ENCODE data around the gene PYGO2. TPM values are rescaled to one million over a fixed set of nuclear protein-coding genes. Genes with fewer than 3 reads are reported as not detected.
A peak's percentile ranks its signal among the peaks of the same experiment; 100 is the strongest.

Gene PYGO2
- total and polyA plus RNA-seq, 12 donors, result 26.2 to 61.1 (median 38.7) TPM

DNA sequence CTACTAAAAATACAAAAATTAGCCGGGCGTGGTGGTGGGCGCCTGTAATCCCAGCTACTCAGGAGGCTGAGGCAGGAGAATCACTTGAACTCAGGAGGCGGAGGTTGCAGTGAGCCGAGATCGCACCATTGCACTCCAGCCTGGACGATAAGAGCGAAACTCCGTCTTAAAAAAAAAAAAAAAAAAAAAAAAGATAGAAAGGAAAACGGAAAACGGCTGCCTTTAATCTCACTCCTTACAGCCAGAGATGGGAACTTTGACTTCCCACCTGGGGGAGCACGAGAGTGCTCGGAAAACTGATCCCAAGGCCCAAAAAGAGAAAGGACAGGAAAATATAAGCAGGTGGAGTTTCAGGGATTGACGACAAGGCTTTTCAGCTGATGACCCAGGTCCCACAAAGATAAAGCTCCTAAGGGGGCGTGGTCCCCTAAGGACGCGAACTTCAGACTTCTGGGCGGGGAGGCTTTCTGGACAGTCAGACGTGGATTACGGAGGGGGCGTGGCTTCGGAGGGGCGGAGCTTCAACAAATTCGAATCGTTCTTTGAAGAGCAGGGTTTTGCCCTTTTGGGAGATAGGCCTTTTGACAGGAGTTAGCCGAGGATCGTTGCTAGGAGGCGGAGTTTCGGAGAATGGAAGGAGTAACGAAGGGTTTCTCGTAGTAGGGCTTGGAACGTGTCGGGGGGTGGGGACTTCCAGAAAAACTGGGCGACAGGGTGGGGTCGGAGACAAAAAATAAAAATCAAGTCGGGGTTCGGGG, 11.9 kb upstream of the PYGO2 start:
- Histone ChIP-seq H3K9me3 (replicated peaks in 1 of 3) (no peaks in the 10 kb centered on the region), H3K27me3 (no peaks in the 10 kb centered on the region), H3K36me3 (replicated peaks in 1 of 2) (no peaks in the 10 kb centered on the region), H3K4me1 (replicated peaks in 1 of 2) (peaks cover 39 to 57% of the 10 kb centered on the region in 2 donors), H3K4me3 (peak overlapping the region in 3 of 4 donors; percentile 38 to 75 (median 48)), H3K27ac (peak overlapping the region; percentile 93 to 100 (median 99))
- TF ChIP-seq, protein P1, sequence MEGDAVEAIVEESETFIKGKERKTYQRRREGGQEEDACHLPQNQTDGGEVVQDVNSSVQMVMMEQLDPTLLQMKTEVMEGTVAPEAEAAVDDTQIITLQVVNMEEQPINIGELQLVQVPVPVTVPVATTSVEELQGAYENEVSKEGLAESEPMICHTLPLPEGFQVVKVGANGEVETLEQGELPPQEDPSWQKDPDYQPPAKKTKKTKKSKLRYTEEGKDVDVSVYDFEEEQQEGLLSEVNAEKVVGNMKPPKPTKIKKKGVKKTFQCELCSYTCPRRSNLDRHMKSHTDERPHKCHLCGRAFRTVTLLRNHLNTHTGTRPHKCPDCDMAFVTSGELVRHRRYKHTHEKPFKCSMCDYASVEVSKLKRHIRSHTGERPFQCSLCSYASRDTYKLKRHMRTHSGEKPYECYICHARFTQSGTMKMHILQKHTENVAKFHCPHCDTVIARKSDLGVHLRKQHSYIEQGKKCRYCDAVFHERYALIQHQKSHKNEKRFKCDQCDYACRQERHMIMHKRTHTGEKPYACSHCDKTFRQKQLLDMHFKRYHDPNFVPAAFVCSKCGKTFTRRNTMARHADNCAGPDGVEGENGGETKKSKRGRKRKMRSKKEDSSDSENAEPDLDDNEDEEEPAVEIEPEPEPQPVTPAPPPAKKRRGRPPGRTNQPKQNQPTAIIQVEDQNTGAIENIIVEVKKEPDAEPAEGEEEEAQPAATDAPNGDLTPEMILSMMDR (IDR thresholded peaks at IDR 0.05), result peak in 1 of 6 experiments; percentile 13
- TF ChIP-seq POLR2A (IDR thresholded peaks at IDR 0.05), result peak; percentile 55 to 90
- DNase-seq, result peak; percentile 98 to 100 (median 99)
- 3 to 6% (median 3%) methylated on average over 33 to 37 of the region's 37 CpGs for whole genome bisulfite sequencing, 4 donors
- intact Hi-C loops (cut with DNase I), result no loop called here

DNA sequence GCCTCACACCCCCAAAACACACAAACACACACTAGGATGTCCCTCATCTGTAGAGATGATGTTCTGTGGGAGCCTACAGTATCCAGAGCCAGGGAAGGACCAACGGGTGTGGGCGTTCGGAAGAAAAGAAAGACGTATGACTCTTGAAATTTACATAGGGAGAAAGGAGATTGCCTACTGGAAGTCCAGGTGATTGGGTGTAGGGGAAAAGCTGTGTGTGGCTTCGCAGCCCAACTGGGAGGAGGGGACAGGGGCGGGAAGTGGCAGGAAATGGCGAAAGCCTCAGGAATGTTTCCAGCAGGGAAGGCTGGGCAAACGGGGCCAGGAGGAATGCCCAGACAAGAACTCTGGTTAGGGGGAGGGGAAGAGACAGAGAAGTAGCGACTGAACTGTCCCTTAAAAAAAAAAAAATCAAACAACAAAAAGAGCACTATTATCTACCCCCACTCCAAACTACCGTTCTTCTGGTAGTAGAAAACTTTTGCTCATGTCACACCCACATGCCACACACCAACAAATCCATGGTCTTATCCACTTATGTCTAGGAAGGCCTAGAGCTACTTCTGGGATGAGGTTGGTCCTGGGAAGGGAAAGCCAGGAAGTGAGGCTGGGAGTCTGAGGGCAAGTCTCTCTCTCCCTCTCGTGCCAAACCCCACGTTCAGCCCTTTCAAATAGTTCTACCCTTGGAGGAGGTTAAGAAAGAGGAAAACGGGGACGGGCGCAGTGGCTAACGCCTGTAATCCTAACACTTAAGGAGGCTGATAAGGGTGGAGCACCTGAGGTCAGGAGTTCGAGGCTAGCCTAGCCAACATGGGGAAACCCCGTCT, 11.1 kb upstream of the PYGO2 start:
- peaks cover 0 to 7% of the 10 kb centered on the region in 2 donors for H3K36me3 ChIP-seq (replicated peaks in 1 of 2)
- intact Hi-C loops (cut with DNase I), result no loop called here
- peak; percentile 75 to 94 (median 93) for DNase-seq
- no peaks in the 10 kb centered on the region for H3K9me3 ChIP-seq (replicated peaks in 1 of 3)
- peak overlapping the region; percentile 93 to 100 (median 99) for H3K27ac ChIP-seq
- H3K4me3 ChIP-seq, result peak overlapping the region in 1 of 4 donors; percentile 75
- TF ChIP-seq POLR2A (IDR thresholded peaks at IDR 0.05), result peak; percentile 42 to 77
- TF ChIP-seq, protein P1 (IDR thresholded peaks at IDR 0.05), result no peak
- no peaks in the 10 kb centered on the region for H3K27me3 ChIP-seq
- 14 to 20% (median 18%) methylated on average over 17 to 18 of the region's 18 CpGs for WGBS, 4 donors
- H3K4me1 ChIP-seq (replicated peaks in 1 of 2), result peaks cover 39 to 62% of the 10 kb centered on the region in 2 donors

DNA sequence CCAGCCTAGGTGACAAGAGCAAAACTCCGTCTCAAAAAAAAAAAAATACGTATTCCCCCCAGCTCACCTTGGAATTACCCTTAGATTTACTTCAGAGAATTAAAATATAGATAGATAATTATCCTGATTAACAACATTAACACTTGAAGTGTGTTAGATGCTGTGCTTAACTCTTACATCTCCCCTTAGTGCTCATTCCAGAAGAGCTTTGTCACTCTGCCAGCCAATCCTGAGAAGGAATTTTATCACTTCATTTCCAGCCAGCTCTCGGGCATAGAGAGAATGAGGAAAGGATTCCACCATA, 10.6 kb upstream of the PYGO2 start:
- no peaks in the 10 kb centered on the region for H3K9me3 ChIP-seq (replicated peaks in 1 of 3)
- peaks cover 0 to 12% of the 10 kb centered on the region in 2 donors for H3K36me3 ChIP-seq (replicated peaks in 1 of 2)
- WGBS, 4 donors, result 54 to 74% (median 58%) methylated on average over 3 of the region's 3 CpGs
- H3K4me3 ChIP-seq, result peak overlapping the region in 1 of 4 donors; percentile 75
- H3K4me1 ChIP-seq (replicated peaks in 1 of 2), result peaks cover 39 to 62% of the 10 kb centered on the region in 2 donors
- no peaks in the 10 kb centered on the region for H3K27me3 ChIP-seq
- peak overlapping the region; percentile 93 to 100 (median 99) for H3K27ac ChIP-seq
- no peak for DNase-seq
- intact Hi-C loops (cut with DNase I), result no loop called here
- TF ChIP-seq, protein P1 (IDR thresholded peaks at IDR 0.05), result no peak
- TF ChIP-seq POLR2A (IDR thresholded peaks at IDR 0.05), result no peak

DNA sequence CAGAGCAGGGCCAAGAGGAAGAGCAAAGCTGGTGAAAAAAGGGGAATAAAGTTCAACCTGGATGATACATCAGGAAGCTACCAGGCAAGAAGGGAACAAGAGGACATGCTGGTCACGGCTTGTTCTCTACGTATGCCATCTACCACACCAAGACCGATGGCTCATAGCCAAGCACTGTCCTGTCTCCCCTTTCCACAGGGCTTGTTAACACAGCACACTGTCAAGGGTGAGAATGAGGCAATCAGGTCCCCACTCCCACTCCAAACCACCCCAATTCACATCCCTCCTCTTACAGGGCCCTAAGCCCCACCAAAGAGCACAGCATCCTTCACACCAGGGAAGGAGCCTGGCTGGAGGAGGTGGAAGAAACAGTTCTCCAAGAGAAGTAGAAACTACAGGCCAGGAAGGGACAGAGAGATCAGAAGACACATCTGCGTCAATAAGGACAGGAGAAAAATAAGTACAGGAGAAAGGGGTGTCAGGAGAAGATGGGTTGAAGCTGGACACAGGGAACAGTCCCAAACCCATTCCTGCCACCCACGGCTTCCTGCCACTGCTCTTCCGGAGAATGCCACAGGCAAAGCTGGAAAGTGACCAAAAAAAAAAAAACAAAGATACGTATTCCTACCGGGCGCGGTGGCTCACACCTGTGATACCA, 9.9 kb upstream of the PYGO2 start:
- peak overlapping the region; percentile 93 to 100 (median 99) for H3K27ac ChIP-seq
- peaks cover 0 to 19% of the 10 kb centered on the region in 2 donors for H3K36me3 ChIP-seq (replicated peaks in 1 of 2)
- H3K4me3 ChIP-seq, result peak overlapping the region in 1 of 4 donors; percentile 75
- 23 to 41% (median 35%) methylated on average over 9 to 10 of the region's 10 CpGs for WGBS, 4 donors
- intact Hi-C loops (cut with DNase I), result no loop called here
- peak; percentile 54 to 89 (median 69) for DNase-seq
- no peaks in the 10 kb centered on the region for H3K9me3 ChIP-seq (replicated peaks in 1 of 3)
- TF ChIP-seq, protein P1 (IDR thresholded peaks at IDR 0.05), result no peak
- peaks cover 39 to 58% of the 10 kb centered on the region in 2 donors for H3K4me1 ChIP-seq (replicated peaks in 1 of 2)
- H3K27me3 ChIP-seq, result no peaks in the 10 kb centered on the region
